A172 (cell line): ENCODE results near the gene SMC1A. TPM values are rescaled to one million over a fixed set of nuclear protein-coding genes. Genes with fewer than 3 reads are reported as not detected.
"Not testable (repeated sequence)": the region's sequence is repeated elsewhere in the genome, so short reads cannot be mapped to it uniquely, and the experiment has no call there.

ENCODE experiments used
- DNase-seq: peaks from one replicate; pipeline ENCODE4 v3.0.0-alpha.2; 2015; ENCODE audit warnings: low spot score
- total RNA-seq: library from RNA; depleted of rRNA; stranded (reverse); fragments of >200 nt; shearing (Covaris generic); gene quantifications from 2 replicates; pipeline ENCODE4 v1.2.3, GENCODE V29; 2014; rRNA removed

The SMC1A gene
- 32.5 and 54.9 TPM in 2 replicates for total RNA-seq

DNA sequence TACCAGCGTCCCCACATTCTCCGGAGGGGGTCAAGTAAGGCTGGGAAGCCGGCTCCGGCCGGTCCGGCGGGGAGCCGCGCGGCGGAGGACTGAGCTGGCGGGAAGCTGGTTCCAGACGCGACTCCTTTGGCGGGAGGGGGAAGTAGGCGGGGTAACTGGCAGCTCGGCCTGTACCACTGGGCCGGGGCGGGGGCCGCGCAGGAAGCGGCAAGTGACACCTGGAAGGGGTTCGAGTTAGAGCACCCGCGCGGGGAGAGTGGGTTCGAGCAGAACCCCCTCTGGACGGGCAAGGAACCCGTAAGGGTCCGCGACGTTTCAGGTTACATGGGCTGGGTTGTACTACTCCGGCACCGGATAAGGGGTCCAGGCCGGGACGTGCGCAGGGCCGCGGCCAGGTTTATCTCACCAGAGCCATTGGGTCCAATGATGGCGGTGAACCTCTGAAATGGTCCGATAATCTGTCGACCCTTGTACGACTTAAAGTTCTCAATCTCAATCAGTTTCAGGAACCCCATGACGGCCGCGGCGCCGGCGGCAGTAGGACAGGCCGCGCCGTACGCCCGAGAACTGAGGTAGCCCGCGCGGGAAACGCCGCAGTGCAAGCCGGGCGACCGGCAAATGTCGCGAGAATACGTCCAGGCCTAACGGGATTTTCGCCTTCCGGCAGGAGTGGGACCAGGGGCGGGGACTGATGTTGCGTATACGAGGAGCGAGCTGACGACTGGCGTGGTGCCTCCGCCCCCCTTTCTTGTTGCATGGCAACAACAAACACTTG, at the start of gene SMC1A:
Gene SMC1A, minus strand, starts transcription at position 569 of the 775 bp plus-strand sequence. Its CDS starts 54 bp downstream, at position 515.
- DNase-seq: peak; percentile 94

DNA sequence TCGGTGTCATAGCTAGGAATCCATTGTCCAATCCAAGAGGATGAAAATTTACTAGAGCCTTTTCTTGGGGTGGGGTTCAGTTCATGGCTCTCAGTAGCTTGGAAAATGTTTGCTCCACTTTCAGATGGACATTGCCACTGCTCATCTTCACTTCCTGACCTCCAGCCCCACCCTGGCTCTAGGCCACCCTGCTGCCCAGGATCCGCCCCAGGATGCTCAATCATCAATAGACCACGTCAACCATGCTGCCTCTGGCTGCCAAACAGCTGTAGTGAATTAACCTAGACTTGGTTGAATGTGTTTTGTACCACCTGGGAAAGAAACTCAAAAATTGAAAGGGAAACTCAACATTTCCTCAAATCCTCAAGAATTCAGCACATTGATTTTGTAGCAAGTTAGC, 48.9 kb upstream of the SMC1A start:
- DNase-seq: no peak

DNA sequence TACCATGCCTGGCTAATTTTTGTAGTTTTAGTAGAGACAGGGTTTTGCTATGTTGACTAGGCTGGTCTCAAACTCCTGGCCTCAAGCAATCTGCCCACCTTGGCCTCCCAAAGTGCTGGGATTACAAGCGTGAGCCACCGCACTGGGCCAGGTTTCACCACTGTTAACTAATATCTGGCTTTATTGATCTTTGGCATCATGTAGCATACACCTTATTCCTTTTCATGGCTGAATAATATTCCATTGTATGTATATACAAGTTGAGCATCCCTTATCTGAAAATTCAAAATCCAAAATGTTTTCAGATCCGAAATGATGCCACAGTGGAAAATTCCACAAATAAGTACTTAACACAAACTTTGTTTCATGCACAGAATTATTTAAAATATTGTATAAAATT, 46.2 kb upstream of the SMC1A start:
- DNase-seq: not testable (repeated sequence)

GRCh38 chrX:53458082-53458481, 35.6 kb upstream of the SMC1A start:
- no peak for DNase-seq

DNA sequence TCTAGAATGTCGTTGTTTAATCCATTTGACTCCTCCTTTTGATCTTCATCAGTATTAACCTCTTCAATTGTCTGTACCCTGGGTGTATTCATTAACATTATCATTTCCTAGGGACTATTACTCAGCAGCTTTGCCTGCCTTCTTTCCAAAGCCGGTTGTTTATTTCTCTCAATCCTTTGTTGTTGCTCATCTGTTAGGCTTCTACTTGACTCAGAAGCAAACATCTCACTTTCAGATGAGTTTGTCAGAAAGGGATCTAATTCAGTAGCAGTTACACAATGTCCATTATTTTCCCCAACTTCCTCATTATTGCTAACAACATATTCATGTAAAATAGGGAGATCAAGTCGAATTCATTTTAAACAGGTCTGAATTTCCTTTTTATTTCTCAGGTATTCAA, 33.8 kb upstream of the SMC1A start:
- peak; percentile 26 for DNase-seq

DNA sequence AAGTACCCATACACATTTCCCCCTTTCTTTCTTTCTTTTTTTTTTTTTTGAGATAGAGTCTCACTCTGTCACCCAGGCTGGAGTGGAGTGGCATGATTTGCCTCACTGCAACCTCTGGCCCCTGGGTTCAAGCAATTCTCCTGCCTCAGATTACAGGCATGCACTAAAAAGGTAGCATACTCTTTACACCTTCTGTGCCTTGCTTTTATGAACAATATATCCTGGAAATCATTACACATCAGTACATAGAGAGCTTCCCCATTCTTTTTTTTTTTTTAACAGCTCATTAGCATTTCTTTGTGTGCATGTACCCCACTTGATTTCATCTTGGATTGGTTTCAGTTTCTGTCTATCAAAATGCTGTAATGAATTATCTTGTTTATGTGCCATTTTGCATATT, 30.4 kb upstream of the SMC1A start:
- no peak for DNase-seq

GRCh38 chrX:53449632-53450031, 27.2 kb upstream of the SMC1A start:
- no peak for DNase-seq

- DNase-seq: no peak
Observed at GRCh38 chrX:53447441-53447840, 25.0 kb upstream of the SMC1A start.

GRCh38 chrX:53445977-53446376, 23.5 kb upstream of the SMC1A start:
- peak; percentile 33 for DNase-seq

DNA sequence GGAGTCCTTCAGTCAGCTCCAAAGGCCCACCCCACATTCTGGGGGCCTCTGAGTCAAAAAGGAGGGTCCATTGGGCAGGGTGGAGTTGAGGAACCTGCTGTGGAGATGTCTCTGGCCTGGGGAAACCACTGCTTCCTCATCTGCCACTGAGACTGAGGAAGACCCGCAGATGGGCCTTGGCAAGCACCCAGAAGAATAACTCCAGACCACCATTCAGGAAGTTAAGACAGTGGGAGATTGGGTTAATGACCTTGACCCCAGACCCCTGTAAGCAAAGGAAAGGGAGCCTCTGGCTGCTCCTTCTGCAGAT, 19.8 kb upstream of the SMC1A start:
- DNase-seq: no peak

- DNase-seq: peak; percentile 65
Observed at GRCh38 chrX:53441531-53442321, 19.3 kb upstream of the SMC1A start.

- DNase-seq: peak; percentile 56
Observed at GRCh38 chrX:53440621-53441517, 18.4 kb upstream of the SMC1A start.

DNA sequence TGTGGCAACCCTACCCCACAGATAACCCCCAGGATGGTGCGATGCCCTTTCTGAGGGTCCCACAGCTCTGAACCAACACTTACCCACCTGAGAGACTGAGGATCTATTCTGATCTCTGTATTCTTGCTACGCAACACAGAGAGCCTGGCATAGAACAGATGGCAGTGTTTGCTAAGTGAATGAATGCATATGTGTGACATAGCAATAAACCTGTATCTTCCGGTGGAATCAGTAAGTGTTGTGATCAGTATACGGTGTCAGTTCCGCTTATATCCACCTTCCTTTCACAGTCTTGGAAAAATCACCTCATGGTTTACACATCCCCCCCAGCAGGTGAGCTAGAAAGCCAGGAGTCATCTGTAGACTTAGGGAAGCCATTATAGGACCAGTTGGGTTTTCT, 17.6 kb upstream of the SMC1A start:
- no peak for DNase-seq

DNA sequence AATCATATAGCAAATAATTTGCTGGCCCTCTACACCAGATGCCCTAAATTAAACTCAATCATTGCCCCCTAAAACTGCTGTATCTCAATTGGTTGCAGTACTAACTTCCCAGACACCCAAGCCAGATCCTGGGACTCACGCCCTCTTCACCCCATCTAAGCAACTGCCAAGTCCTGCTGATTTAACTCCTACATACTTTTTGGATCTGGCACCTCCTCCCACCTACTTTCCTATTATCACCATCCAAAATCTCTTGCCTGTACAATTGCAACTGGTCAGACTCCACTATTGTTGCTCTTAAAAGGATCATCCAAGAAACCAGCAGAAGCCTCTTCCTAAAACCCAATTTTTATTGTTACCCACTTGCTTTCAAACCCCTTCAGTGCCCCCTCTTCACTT, 16.4 kb upstream of the SMC1A start:
- DNase-seq: no peak

DNA sequence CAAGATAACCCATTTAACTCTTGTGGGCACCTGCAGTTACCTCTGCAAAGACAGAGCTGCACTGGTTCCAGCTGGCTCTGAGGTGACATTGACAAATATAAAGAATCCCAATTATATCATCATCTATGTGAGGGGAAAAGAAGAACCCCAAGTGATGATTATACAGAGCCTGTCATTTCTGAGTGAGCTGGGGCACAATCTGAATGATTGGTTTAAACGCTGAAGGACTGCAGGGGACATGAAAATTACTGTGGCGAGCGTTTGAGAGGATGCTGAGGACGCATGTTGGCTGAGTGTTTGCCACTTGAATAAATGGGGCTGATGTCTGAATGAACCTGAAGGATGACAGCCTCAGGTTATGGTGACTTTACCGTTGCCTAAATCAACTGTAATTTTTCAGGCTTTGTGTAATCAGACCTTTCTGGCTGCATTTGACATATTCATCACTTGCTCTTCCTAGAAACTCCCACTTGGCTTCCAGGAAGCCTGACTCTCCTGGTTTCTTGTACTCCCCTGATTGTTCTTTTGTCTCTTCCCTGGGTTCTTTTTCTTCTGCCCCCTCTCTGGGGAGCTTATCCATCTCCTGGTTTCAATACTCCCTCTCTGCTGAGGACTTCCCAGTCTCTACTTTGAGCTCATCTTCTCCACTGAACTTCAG, 15.8 kb upstream of the SMC1A start:
- no peak for DNase-seq

DNA sequence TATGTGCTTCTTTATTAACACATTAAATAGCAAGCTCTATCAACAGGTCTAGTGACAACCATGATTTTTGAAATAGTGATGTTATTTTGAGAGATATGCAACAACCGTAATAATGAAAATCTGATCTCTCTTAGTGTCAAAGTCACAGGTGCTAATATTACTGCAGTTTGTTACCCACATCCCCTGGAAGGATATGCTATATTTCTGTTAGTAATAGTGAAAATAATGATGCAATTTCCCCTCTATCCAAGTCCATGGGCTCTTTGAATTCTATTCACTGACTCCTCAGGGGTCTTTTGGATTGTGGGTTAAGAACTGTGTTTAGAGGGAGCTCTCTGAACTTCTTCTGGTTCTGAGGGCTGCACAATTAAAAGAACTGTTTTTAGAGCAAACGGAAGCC, 14.8 kb upstream of the SMC1A start:
- DNase-seq: no peak

GRCh38 chrX:53435997-53436396, 13.5 kb upstream of the SMC1A start:
- peak; percentile 37 for DNase-seq

DNA sequence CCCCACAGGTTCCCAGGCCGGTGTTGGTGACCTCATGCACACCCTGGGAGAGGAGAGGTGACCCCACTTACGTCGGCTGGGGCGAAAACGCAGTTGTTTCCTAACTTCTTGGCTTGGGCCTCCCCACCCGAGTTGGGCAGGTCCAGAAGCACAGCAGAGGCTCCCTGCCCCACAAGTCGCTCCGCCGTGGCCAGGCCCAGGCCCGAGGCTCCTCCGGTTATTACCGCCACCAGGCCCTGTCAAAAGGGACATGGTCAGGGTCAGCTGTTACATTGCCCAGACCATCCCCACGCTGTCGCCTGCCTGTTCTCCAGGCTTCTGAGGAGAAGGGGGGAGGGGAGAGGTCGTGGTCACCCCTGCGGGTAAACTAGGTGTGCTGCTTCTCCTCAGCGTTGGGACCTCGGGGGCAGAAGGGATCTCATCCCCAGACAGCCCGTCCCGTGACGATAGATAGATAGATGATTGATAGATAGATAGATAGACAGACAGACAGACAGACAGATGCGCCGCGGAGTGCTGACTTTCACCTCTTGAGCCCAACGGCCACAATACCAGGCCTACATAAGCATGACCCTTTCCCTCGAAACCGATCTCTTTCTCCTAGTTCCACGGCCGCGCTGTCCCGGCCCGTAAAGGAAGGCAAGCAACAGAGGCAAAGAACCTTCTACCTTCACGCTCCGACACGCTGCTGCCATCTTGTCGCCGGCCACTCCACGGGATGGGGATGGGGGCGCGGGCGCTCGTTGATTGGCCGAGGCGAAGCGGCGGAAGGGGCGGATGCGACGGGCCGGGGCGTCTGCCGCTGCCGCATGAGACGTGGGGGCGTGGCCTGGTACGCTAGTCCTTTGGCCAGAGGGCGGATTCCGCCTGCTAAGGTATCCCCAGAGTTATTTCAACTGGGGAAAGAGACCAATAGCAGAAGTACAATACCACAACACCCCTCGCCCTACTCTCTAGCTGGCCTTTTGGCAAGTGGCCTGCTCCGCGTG, 11.5 kb upstream of the SMC1A start, which contains the start of gene HSD17B10:
Gene HSD17B10, minus strand, starts transcription at position 720 of the 989 bp plus-strand sequence. Its CDS starts 25 bp downstream, at position 695.
- DNase-seq: peak; percentile 62

DNA sequence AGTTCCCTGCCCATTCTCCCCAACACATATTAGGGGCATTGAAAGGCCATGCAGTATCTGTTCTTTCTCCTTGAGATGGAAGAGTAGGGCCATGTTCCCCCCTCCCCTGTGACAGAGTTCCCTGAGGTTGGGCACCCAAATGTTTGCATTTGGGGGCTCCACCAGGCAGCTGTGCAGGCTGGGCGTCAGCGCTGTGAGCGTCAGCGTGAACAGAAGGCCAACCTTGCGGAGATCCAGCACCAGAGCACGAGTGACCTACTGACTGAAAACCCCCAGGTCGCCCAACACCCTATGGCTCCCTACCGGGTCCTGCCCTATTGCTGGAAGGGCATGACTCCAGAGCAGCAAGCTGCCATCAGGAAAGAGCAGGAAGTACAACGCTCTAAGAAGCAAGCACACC, 7.8 kb upstream of the SMC1A start:
- no peak for DNase-seq

DNA sequence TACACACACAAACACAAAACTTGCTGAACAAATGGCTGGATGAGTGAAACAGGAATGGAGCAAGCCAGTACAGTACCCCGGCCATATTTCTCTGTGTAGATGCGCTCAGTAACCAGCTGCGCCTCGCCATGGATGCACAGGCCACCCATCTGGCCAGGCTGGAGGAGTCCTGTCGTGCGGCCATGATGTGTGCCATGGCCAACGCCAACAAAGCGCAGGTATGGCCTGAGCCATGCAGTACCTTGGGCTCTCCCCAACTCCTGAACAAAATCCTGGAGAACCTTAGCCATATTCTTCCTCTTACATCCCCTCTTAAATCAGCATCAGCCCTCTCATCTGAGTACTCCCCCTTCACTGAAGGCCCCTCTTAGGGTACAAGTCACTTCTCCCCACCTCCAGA, 7.3 kb upstream of the SMC1A start:
- no peak for DNase-seq
